Stimulated activated CD8-positive, alpha-beta memory T cell treated with anti-CD3 and anti-CD28 coated beads, Interleukin-12 subunit alpha, Interleukin-12 subunit beta, amount 100 ng/mL, for 24 hours (primary cell): ENCODE results near the gene CEP162.
"Not testable (repeated sequence)": the region's sequence is repeated elsewhere in the genome, so short reads cannot be mapped to it uniquely, and the experiment has no call there.

Source experiments
- DNase-seq: peaks from one replicate; pipeline ENCODE4 v3.0.0-alpha.2; 2020; ENCODE audit errors: extremely low read depth

The CEP162 gene

GRCh38 chr6:84086545-84087429 is 140.7 kb downstream of the CEP162 start:
- DNase-seq, result no peak

- DNase-seq, result no peak
Measured at GRCh38 chr6:84086056-84086455, 141.4 kb downstream of the CEP162 start.

GRCh38 chr6:84084705-84085104 is 142.7 kb downstream of the CEP162 start:
- not testable (repeated sequence) for DNase-seq

- no peak for DNase-seq
Measured at GRCh38 chr6:84082689-84083265, 144.7 kb downstream of the CEP162 start.

- DNase-seq, result no peak
Measured at GRCh38 chr6:84081222-84081621, 146.2 kb downstream of the CEP162 start.

- DNase-seq, result no peak
Measured at GRCh38 chr6:84078335-84078734, 149.1 kb downstream of the CEP162 start.

GRCh38 chr6:84077645-84078044 is 149.8 kb downstream of the CEP162 start:
- DNase-seq, result no peak

GRCh38 chr6:84074988-84075781 is 152.3 kb downstream of the CEP162 start:
- no peak for DNase-seq
